GM10847 (cell line): ENCODE measurements around the gene OR6C68.

ENCODE experiments used
- POLR2A ChIP-seq: IDR thresholded peaks from 2 replicates; pipeline ENCODE4 v1.6.1; 2011; ENCODE audit not compliant: insufficient read length; ENCODE audit errors: extremely low read depth

OR6C68 gene

GRCh38 chr12:55492078-55492477 is at the start of gene OR6C68:
OR6C68 (plus strand) TSS chr12:55492378; CDS start chr12:55492378, 0 bp downstream.
- TF ChIP-seq POLR2A, result no peak

GRCh38 chr12:55443776-55444175 is 48.4 kb upstream of the OR6C68 start, which contains the start of gene OR6C2:
OR6C2 (plus strand) TSS chr12:55444076; CDS start chr12:55452214, 8,138 bp downstream.
- no peak for TF ChIP-seq POLR2A

GRCh38 chr12:55445357-55445756 is 46.8 kb upstream of the OR6C68 start:
- TF ChIP-seq POLR2A, result no peak

- TF ChIP-seq POLR2A, result no peak
Measured at GRCh38 chr12:55446326-55446725, 45.9 kb upstream of the OR6C68 start.

- no peak for TF ChIP-seq POLR2A
Measured at GRCh38 chr12:55448825-55449224, 43.4 kb upstream of the OR6C68 start.

- no peak for TF ChIP-seq POLR2A
Measured at GRCh38 chr12:55467836-55468235, 24.3 kb upstream of the OR6C68 start.

- no peak for TF ChIP-seq POLR2A
Measured at GRCh38 chr12:55469291-55469690, 22.9 kb upstream of the OR6C68 start.

GRCh38 chr12:55470088-55470829 is 21.9 kb upstream of the OR6C68 start, which contains the start of gene OR6C70:
OR6C70 (minus strand) TSS chr12:55470138; CDS start chr12:55470138, 0 bp downstream.
- TF ChIP-seq POLR2A, result no peak

- TF ChIP-seq POLR2A, result no peak
Measured at GRCh38 chr12:55472264-55472663, 19.9 kb upstream of the OR6C68 start.

GRCh38 chr12:55495490-55495889 is 3.3 kb downstream of the OR6C68 start:
- TF ChIP-seq POLR2A, result no peak

GRCh38 chr12:55499231-55499630 is 7.1 kb downstream of the OR6C68 start:
- no peak for TF ChIP-seq POLR2A

- no peak for TF ChIP-seq POLR2A
Measured at GRCh38 chr12:55499810-55500252, 7.7 kb downstream of the OR6C68 start.

GRCh38 chr12:55501601-55502000 is 9.4 kb downstream of the OR6C68 start:
- no peak for TF ChIP-seq POLR2A

- no peak for TF ChIP-seq POLR2A
Measured at GRCh38 chr12:55515696-55516095, 23.5 kb downstream of the OR6C68 start.

- no peak for TF ChIP-seq POLR2A
Measured at GRCh38 chr12:55516391-55516790, 24.2 kb downstream of the OR6C68 start.
